Hematopoietic multipotent progenitor cell treated with erythropoietin and hydrocortisone succinate and interleukin-3 and kit ligand, for 8 days (in vitro differentiated cells): ENCODE results near the gene DST.

Experiments used
- DNase-seq: peaks from one replicate; pipeline ENCODE4 v3.0.0-alpha.2; 2015

DST gene

DNA sequence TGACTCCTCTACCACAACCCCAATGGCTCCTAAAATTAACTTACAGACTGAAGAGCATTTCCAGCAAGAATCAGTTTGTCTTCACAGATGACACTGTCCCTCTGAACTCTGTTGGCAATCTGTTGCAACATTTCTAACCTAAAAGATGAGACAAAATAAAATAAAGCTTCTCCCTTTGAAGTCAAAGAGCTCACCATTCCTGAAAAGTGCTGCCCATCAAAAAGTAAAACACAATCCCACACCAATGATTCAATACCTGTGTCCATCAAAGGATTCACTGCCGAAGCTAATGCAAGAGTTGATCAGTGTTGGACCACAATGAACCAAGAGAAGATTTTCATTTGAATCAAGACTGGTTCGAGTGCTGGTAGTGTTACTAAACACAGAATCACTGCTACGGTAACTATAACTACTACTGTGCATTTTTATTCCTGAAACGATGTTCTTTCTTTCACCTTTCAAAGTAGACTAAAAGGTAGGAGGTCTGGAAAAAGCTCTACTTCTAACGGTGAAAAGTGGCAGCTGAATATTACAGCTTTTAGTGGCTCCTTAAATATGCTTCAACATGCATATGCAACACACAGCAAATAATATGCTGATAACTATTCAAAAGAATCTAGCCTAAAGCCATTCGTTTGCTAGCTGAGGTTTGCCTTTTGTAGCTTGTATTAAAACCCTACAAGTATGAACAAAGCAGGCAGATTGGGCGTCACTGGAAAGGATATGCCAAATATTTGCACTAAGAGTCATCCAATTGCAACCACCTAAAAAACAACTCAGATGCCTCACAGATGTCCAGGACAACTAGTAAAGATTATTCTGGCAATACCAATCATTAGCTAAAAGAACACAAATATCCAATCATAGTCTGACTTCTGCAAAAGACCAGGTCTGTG, at the start of gene DST:
Gene DST, minus strand, starts transcription at position 524 of the 896 bp plus-strand sequence.
- DNase-seq = no peak

DNA sequence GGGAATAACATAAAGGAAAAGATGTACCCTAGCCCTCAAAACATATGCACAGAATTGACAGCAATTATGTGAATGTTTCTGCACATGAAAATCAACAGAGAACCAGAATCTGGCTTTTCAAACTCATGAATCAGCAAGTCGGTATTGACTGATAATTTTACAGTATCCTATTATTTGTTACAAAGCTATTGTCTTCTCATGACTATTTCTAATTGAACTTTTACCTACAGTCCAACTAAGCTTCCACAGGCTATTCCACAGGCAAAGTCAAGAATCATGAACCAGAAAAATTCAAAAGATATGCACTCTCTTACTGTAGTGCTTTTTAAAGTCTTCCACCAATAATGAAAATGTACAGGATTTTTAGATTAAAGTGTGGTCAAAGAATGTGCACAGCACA, 49.1 kb upstream of the DST start:
- no peak for DNase-seq

- no peak for DNase-seq
Observed at GRCh38 chr6:56691286-56691595, 48.6 kb upstream of the DST start.

DNA sequence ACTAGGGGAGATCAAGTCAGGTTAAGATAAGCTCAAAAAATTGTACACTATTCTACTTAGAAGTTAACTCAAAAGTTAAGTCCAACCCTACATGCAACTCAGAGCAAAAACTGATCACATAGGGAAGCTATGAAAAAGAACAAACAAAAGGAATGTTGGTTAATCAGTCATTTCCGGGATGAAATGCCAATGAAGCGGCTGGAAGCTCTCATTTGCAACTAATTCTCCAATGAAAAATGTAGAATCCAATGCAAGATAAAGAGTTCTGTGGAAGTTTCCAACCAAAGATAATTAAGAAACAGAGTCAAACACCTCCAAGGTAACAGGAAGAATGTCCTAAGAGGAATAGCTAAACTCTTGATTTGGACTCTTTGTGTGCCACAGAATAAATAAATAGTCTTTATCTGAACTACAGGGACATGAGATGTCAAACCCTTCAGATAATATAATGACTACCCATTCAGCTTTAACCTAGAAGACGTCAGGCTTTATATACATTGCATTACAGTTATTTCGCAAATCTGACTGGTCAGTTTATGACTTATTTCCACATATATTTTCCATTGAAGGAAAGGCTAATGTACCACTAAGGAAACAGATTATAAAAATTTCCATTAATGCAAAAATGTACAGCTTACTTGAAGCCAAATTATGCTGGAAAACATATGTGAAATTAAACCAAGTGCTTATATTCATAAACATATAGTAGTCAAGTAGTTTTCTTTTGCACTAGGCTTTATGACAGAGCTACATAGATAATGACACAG, 48.0 kb upstream of the DST start:
- DNase-seq = no peak

- DNase-seq = no peak
Observed at GRCh38 chr6:56689663-56690062, 47.0 kb upstream of the DST start.

- DNase-seq = no peak
Observed at GRCh38 chr6:56689114-56689513, 46.4 kb upstream of the DST start.

DNA sequence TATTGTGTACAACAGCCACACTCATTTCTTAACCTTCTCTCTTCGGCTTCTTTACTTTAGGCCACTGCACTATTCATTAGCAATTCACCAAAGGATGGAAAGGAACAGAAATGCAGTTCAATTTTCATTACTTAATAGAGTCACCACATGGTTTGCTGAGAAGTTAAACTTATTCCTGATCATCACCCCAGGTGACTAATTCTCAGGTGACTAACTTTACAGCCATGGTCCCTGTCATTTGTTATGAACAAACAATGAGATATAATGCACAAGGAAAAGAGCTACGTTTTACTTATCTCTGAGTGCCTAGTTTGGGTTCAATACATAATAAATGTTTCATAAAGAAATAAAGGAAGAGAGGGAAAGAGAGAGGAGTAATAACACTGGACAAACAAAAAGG, 45.8 kb upstream of the DST start:
- no peak for DNase-seq

DNA sequence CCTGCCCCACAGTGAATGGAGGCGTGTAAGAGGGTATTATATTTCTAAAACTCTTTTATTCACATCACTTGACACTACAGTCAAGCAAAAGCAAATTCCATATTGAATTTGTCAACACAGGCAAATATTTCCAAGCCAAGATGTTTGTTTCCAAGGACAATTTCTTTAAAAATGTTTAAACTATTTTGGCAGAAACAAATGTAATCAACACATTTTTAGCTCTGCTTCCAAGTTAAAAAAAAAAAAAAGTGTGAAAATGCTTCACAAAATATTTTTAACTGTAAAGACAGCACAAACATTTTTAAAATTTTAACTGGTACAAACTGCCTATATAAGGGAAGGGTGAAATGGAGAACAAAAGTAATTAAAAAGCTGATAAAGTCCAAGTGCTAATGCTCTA, 44.9 kb upstream of the DST start:
- DNase-seq = no peak

GRCh38 chr6:56686429-56686828, 43.7 kb upstream of the DST start:
- DNase-seq = no peak

DNA sequence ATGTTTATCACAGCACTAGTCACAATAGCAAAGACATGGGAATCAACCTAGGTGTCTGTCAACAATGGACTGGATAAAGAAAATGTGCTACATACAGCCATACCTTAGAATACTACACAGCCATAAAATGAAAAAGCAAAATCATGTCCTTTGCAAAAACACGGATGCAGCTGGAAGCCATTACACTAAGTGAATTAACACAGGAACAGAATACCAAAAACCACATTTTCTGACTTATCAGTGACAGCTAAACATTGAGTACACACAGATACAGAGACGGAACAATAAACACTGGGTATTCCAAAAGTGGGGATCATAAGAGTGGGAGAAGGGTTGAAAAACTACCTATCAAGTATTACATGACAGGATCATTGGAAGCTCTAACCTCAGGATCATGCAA, 43.3 kb upstream of the DST start:
- DNase-seq = no peak

DNA sequence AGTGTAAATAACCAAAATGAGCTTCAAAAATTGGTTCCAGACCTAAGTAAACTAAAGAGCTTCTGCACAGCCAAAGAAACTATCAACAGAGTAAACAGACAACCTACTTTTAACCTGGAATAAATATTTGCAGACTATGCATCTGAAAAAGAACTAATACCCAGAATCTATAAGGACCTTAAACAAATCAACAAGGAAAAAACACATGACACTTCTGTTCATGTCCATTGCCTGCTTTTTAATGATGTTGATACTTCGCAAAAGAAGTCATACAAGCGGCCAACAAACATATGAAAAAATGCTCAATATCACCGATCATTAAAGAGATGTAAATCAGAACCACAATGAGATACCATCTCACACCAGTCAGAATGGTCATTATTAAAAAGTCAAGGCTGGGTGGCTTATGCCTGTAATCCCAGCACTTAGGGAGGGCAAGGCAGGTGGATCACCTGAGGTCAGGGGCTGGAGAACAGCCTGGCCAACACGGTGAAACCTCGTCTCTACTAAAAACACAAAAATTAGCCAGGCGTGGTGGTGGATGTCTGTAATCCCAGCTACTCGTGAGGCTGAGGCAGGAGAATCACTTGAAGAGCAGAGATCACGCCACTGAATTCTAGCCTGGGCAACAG, 42.5 kb upstream of the DST start:
- DNase-seq = no peak

DNA sequence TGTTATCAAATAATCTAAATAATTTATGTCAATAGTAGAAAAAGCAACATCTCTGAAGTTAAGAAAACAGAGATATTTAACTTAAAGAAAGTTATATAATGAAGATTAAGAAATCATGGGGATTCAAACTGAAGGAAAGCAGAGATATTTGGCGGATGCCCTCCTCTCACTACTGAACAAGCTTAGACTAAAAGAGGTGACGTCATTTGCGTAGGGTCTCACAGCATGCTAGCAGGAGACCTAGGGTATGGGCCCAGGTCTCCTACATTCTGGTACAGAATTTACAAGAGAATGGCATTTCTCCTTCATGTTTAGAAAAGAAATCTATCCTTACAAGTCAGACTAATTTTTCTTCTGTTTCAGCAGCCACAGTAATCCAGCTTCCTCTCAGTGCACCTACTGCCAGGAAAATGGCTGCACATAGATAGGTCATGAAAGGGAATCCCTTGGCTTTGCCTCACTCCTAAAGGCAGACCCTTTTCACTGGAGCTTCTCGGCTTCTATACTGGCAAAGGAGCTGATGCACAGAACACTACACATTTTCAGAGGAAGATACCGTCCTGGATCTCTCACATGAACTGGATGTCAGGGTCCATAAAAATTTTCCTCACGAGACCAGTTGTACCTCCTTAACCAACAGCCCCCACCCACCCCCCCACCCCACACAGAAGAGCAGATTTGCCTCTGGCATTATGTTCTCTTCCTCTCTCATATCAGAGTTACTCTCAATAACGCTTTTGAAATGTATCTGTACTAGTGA, 41.8 kb upstream of the DST start:
- no peak for DNase-seq

GRCh38 chr6:56683882-56684281, 41.2 kb upstream of the DST start:
- DNase-seq = no peak

DNA sequence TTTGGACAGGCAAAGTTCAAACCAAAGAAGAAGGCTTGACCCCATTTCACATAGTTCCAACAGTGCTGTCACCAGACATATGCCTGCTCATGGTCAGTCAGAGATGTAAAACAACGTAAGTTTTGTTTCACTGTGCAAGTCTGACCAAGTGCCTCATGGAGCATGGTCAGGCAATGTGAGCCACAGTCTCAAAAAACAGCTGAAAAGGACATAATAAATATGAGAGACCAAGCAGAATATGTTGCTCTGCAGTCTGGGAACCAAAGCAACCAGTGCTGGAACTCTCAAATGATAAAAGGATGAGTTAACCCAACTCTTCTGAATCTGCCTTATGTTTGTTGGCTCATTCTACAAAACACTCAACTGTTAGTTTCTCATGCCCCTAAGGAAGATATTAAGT, 39.9 kb upstream of the DST start:
- no peak for DNase-seq

DNA sequence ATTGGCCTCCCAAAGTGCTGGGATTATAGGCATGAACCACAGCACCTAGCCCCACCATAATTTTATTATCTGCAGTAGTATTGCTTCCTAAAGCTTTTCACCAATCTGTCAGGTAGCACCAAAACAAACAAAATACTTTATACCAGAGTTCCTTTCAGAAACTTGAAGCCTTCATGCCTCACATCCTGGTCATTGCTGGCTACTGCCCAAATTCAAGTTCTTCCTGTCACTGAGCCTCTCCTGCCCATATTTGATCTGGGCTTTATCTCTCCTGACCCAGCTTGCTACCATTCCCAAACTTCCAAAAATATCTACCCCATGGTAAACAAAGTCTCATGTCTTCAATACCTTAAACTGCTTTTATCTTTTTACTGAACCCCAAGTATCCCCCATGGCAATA, 34.9 kb upstream of the DST start:
- DNase-seq = no peak

DNA sequence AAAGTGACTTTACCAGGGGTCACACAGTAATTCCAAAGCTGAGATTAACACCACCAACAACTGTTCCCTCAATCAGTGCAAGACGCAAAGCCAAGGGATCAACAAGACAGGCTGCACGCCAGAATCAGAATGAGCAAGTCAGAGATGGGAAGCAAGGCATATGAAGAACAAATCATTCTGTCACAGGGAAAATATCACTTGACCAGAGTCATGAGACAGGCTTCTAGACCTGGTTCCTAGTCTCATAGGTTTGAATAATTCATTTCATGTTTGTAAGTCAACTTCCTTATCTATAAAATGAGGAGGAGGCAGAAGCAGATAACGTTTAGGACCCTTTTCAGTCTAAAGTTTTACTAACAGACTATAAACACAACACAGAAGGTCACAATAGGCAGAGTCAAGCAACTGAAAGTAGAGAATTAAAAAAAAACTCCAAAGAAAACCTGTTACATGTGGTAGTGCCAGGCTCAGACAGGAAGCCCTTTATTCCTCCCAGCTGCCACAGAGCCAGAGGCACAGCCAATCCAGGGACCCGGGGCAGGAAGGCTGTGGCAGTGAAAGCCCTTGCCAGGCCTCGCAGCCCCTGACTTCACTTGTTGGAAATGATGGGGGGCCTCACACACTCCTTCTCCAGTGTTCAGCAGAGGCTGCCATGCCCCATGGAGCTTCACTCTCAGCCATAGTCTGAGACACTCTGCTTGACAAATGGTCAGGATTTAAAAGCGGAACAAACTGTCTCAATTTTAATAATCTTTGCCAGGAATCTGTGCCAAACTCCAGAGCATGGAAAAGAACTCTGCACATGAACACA, 29.2 kb upstream of the DST start:
- no peak for DNase-seq

DNA sequence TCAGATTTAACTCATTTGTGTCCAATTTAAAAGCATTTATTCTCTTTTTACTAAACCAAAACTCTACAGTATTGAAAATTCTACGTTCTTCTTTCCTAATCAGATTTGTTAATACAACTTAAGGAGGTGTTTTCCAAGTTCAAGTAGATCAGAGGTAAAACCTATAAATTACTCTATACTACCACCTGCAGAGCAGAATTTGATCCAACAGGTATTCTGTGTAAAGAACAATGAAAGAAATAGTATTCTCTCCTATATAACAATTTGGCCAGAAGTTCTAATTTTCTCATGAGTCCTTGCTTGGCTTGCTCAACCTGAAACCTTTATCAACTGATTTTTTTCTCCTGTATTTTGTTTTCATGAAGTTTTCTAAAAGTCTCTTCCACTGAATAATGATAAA, 28.5 kb upstream of the DST start:
- no peak for DNase-seq

DNA sequence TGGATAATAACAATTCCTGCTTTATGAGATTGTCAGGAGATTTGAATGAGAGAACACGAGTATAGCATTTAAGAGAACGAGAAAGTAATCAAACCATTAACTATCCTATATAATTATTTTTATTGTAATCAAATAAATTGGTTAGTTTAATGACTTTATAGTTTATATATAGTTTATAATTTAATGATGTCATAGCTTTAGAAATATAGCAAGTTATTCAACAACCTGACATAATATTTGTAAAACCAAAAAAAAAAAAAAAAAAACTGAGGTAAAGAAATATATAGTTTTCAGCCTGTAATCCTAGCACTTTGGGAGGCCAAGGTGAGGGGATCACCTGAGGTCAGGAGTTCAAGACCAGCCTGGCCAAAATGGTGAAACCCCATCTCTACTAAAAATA, 26.4 kb upstream of the DST start:
- no peak for DNase-seq

DNA sequence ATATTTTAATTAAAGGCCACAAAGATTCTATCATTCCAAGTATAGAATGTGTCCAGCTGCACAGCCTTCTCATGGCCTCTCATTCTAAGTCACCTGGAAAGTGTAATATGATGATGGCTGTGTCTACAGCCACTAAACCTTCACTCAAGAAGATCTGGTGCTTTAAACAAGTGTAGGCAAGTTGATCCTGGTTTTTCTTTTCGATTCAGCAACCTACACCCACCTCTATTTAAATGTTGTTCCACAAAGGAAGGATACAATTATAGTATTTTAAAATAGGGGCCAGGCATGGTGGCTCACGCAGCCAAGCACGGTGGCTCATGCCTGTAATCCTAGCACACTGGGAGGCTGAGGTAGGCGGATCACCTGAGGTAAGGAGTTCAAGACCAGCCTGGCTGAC, 25.5 kb upstream of the DST start:
- no peak for DNase-seq

GRCh38 chr6:56667336-56667735, 24.6 kb upstream of the DST start:
- DNase-seq = no peak

DNA sequence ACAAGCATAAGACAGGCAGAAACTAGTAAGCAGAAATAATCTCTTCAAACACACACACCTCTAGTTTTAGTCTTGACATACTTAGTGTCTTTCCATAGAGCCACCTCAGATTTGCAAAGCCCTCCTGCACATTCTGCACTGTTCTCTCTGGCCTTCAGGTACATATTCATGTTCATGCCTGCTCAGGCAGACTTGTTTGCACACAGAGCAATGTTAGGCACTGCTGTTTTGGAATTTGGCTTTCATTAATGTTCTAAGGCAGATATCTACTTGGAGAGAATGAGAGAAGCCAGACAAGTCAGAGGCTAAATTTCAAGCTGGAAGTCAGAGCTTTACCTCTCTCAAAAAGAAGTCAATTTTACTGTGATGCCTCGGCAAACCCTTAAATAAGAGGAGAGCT, 21.3 kb upstream of the DST start:
- DNase-seq = no peak

DNA sequence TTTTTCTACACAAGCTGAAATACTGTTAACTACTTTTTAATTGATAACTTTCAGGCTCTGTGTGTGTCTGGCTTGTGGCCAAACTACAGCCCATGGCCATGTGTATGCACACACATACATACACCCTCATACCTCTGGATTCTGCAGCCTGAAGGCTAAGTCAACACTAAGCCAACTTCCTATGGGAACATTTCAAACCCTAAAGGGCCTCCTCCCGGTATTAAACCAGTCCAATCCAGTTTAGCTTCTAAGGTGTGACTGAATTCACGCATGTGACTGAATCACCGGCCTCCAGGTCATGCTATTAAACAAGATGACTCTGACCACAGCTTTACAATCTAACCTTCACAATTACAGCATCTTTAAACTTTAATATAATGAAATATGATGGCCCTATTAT, 20.7 kb upstream of the DST start:
- DNase-seq = no peak
